Measurements from ENCODE around the gene FA2H.

DNA sequence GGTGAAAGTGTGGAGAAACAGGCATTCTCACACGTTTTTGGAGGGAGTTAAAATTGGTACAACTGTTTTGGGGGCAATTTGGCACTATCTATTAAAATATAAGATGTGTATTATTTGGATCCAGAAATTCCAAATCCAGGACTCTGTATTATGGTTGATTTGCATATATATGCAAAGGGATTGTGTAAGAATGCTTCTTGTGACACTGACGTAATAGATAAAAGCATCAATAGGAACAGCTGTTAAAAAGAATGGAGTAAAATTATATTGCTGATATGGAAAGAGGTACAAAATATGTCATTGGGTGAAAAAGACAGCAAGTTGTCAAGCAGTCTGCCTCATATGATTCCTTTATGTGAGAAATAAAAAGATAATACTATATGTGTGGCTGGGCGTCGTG, 17.3 kb downstream of the FA2H start:
- TF ChIP-seq, protein P1, sequence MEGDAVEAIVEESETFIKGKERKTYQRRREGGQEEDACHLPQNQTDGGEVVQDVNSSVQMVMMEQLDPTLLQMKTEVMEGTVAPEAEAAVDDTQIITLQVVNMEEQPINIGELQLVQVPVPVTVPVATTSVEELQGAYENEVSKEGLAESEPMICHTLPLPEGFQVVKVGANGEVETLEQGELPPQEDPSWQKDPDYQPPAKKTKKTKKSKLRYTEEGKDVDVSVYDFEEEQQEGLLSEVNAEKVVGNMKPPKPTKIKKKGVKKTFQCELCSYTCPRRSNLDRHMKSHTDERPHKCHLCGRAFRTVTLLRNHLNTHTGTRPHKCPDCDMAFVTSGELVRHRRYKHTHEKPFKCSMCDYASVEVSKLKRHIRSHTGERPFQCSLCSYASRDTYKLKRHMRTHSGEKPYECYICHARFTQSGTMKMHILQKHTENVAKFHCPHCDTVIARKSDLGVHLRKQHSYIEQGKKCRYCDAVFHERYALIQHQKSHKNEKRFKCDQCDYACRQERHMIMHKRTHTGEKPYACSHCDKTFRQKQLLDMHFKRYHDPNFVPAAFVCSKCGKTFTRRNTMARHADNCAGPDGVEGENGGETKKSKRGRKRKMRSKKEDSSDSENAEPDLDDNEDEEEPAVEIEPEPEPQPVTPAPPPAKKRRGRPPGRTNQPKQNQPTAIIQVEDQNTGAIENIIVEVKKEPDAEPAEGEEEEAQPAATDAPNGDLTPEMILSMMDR (IDR thresholded peaks at IDR 0.05; ENCODE audit: insufficient read depth, low read length, poor library complexity, severe bottlenecking), result no peak
- TF ChIP-seq EZH2phosphoT487 (conservative IDR thresholded peaks at IDR 0.05; ENCODE audit: low read length), result no peak
